SU-DHL-6 (cell line): ENCODE results near the gene OR2F1.

Experiments used
- H2AFZ ChIP-seq: fragments of 200-600 bp; sonication (generic); 2 replicates; pipeline ENCODE4 v1.6.1; 2014; ENCODE audit warnings: low read depth, mild to moderate bottlenecking, moderate library complexity, mixed read lengths, antibody characterized with exemption, low read length; ENCODE audit not compliant: severe bottlenecking
- H3F3A ChIP-seq: fragments of 200-600 bp; shearing (Covaris generic); 2 replicates; pipeline ENCODE4 v1.6.0; 2016; ENCODE audit warnings: antibody characterized with exemption, mild to moderate bottlenecking; ENCODE audit not compliant: insufficient read depth
- H3K27ac ChIP-seq: fragments of 200-600 bp; sonication (generic); 2 replicates; pipeline ENCODE4 v1.5.1; 2016; ENCODE audit warnings: low read depth, mild to moderate bottlenecking, low read length, moderate library complexity, mixed read lengths
- H3K27me3 ChIP-seq: fragments of 200-600 bp; sonication (generic), shearing (Covaris generic); 2 replicates; pipeline ENCODE4 v1.6.0; 2014; ENCODE audit warnings: mild to moderate bottlenecking, low read length
- H3K36me3 ChIP-seq: fragments of 200-600 bp; sonication (generic); 2 replicates; pipeline ENCODE4 v1.6.1; 2014; ENCODE audit warnings: mild to moderate bottlenecking, low read length, mixed read lengths
- H3K4me2 ChIP-seq: fragments of 300-600, 200-600 bp; shearing (Covaris generic), sonication (generic); 2 replicates; pipeline ENCODE4 v1.6.0; 2014; ENCODE audit warnings: low read length, low read depth, mild to moderate bottlenecking; ENCODE audit not compliant: poor library complexity, severe bottlenecking
- H3K4me3 ChIP-seq: fragments of 200-600 bp; sonication (generic); 2 replicates; pipeline ENCODE4 v1.5.1; 2014; ENCODE audit warnings: antibody characterized with exemption, low read length, mild to moderate bottlenecking, mixed read lengths; ENCODE audit not compliant: insufficient read depth, poor library complexity, severe bottlenecking
- H3K79me2 ChIP-seq: fragments of 200-600 bp; sonication (generic); 2 replicates; pipeline ENCODE4 v1.6.1; 2014; ENCODE audit warnings: mild to moderate bottlenecking, low read length, moderate library complexity; ENCODE audit not compliant: insufficient read depth
- H3K9ac ChIP-seq: fragments of 200-600 bp; sonication (generic); 2 replicates; pipeline ENCODE4 v1.7.0; 2014; ENCODE audit warnings: mild to moderate bottlenecking, low read length
- H3K9me2 ChIP-seq: fragments of 200-600 bp; sonication (generic); replicated peaks from 2 replicates; pipeline ENCODE4 v1.6.1; 2014; ENCODE audit warnings: low read length; ENCODE audit not compliant: insufficient read depth
- H3K9me3 ChIP-seq: fragments of 200-600 bp; sonication (generic); 2 replicates; pipeline ENCODE4 v1.6.1; 2014; ENCODE audit warnings: low read length, mixed read lengths; ENCODE audit not compliant: insufficient read depth
- H4K20me1 ChIP-seq: fragments of 200-600 bp; sonication (generic); 2 replicates; pipeline ENCODE4 v1.6.1; 2014; ENCODE audit warnings: low read depth, mild to moderate bottlenecking, antibody characterized with exemption, low read length, moderate library complexity, mixed read lengths
- CTCF ChIP-seq: fragments of 200-600 bp; sonication (generic); IDR thresholded peaks from one replicate; pipeline ENCODE4 v1.5.1; 2017; ENCODE audit warnings: antibody characterized with exemption, mild to moderate bottlenecking, low read length, moderate library complexity; ENCODE audit not compliant: insufficient read depth, poor library complexity, severe bottlenecking
- EZH2phosphoT487 ChIP-seq: fragments of 200-600 bp; sonication (generic), shearing (Covaris generic); conservative IDR thresholded peaks from 2 replicates; pipeline ENCODE4 v1.6.1; 2018; ENCODE audit warnings: mild to moderate bottlenecking, antibody characterized with exemption, low read length, moderate library complexity, mixed read lengths

OR2F1 gene

GRCh38 chr7:143913945-143914615 is 40.6 kb upstream of the OR2F1 start:
- Histone ChIP-seq H2AFZ (no peak overlapping the region), H3K36me3 (no peaks in the 10 kb centered on the region), H3K9ac (no peak overlapping the region), H3K9me3 (no peaks in the 10 kb centered on the region), H3K4me3 (no peak overlapping the region), H3K27me3 (no peaks in the 10 kb centered on the region), H4K20me1 (no peaks in the 10 kb centered on the region), H3K27ac (no peak overlapping the region), H3K79me2 (no peaks in the 10 kb centered on the region), H3K4me2 (no peak overlapping the region), H3K9me2 (no peaks in the 10 kb centered on the region), H3F3A (no peaks in the 10 kb centered on the region)
- TF ChIP-seq CTCF: no peak
- no peak for TF ChIP-seq EZH2phosphoT487

- no peaks in the 10 kb centered on the region for H3K27me3 ChIP-seq
- H2AFZ ChIP-seq: no peak overlapping the region
- TF ChIP-seq CTCF: no peak
- TF ChIP-seq EZH2phosphoT487: no peak
- no peaks in the 10 kb centered on the region for H3K79me2 ChIP-seq
- no peaks in the 10 kb centered on the region for H3K9me2 ChIP-seq
- H3K36me3 ChIP-seq: no peaks in the 10 kb centered on the region
- H4K20me1 ChIP-seq: no peaks in the 10 kb centered on the region
- H3K4me3 ChIP-seq: no peak overlapping the region
- no peak overlapping the region for H3K27ac ChIP-seq
- no peak overlapping the region for H3K4me2 ChIP-seq
- no peaks in the 10 kb centered on the region for H3F3A ChIP-seq
- H3K9me3 ChIP-seq: no peaks in the 10 kb centered on the region
- H3K9ac ChIP-seq: no peak overlapping the region
Measured at GRCh38 chr7:143914938-143915652, 39.5 kb upstream of the OR2F1 start.

GRCh38 chr7:143924851-143925250 is 29.8 kb upstream of the OR2F1 start:
- no peaks in the 10 kb centered on the region for H4K20me1 ChIP-seq
- H2AFZ ChIP-seq: no peak overlapping the region
- no peak for TF ChIP-seq CTCF
- TF ChIP-seq EZH2phosphoT487: no peak

More at GRCh38 chr7:143924851-143925250, 29.8 kb upstream of the OR2F1 start:
- no peak overlapping the region for H3K4me2 ChIP-seq
- H3K27ac ChIP-seq: no peak overlapping the region
- no peaks in the 10 kb centered on the region for H3K9me3 ChIP-seq
- no peaks in the 10 kb centered on the region for H3K27me3 ChIP-seq
- no peaks in the 10 kb centered on the region for H3F3A ChIP-seq
- H3K36me3 ChIP-seq: no peaks in the 10 kb centered on the region
- no peaks in the 10 kb centered on the region for H3K79me2 ChIP-seq
- no peak overlapping the region for H3K4me3 ChIP-seq
- no peak overlapping the region for H3K9ac ChIP-seq
- H3K9me2 ChIP-seq: no peaks in the 10 kb centered on the region
